ENCODE results near the gene GPC5.

Gene GPC5

DNA sequence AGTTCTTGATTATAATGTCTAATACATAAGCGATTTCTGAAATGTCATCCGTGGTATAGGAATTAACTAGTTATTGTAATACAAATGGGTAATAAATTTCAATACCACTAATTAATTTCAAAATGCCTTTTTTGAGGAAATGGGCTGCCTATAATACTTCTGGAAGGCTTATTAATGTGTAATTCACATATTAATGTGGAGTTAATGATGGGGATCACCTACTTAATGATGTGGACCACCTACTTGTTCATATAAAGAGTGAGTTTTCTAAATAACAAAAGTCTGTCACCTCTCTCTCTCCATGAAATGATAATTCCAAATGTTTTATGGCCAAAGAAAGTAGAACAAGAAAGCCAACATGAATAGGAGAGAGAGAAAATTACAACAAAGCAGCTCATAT is 914.4 kb downstream of the GPC5 start:
- DNase-seq = no peak

GRCh38 chr13:92313382-92313781 is 915.0 kb downstream of the GPC5 start:
- no peak for DNase-seq

DNA sequence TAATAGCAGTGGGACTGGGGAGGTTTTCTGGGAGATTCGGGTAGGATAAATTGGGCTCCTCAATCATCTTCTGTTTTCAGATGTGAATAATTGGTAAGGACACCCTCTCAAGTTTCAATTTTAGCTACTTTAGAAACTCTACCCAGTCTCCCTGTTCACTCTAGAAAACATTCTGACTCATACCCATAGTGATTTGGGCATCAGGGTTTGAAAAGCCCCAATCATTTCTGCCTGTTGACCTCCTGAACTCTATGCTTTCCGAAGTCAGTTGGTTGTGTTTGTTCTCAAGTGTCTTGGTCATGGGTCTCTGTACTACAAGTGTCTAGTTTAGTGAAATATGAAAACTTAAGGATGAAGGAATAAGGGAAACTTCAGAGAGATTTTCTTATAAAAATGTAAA is 916.8 kb downstream of the GPC5 start:
- DNase-seq = no peak

DNA sequence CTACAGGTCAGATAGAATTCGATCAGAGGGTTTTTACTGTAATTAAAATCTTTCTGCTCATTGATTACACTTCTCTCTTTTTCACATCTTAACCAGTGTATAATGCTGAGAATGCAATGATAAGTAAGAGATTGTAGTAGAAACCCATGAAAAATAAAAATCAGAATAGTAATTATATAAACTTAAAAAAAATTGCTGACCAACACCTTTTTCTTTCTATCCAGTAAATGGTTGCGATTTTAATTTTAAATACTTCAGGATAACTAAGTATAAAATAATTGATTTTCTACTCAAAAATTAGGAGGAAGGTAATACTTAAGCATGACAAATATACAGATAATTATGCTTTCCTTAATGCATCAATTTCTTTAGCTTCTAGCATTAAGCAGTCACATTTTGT is 917.6 kb downstream of the GPC5 start:
- DNase-seq = no peak

- no peak for DNase-seq
Observed at GRCh38 chr13:92317066-92317465, 918.6 kb downstream of the GPC5 start.

GRCh38 chr13:92320323-92320722 is 921.9 kb downstream of the GPC5 start:
- DNase-seq = no peak

GRCh38 chr13:92321174-92321573 is 922.8 kb downstream of the GPC5 start:
- DNase-seq = no peak

DNA sequence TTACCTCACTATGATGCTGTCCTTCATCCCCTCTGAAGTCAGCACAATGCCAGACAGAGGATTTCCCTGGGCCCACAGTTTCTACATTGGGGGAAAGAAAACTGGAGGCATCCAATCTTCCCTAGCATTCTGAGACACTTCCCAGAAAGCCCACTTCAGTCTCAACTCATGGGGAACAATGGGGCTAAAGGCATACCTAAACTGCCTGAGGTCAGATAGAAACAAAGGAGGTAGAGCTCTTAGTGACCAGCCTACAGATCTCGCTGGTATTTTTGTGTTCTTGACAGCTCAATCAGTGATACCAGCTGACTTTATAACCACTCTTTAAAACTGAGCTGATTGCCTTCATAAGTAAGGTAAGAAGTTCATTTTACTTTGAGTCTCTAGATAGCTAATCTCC is 947.2 kb downstream of the GPC5 start:
- DNase-seq = no peak

DNA sequence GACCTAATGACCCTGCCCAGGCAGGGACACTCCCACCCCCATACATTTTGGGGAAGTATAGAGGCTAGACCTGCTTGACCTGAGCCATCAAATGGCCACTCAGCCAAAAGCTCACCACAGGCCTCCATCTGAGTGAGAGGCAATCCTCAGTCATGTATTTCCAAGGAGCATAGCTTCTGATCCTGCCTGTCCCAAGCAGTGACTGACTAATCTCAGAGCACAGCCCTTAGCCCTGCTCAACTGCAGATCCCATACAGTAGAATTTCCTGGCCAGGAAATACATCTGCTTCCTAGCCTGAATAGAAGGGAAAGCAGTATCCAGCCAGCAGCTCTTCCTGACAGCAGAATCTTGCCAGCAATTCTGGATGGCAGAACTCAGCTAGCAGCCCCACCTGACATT is 947.6 kb downstream of the GPC5 start:
- no peak for DNase-seq

DNA sequence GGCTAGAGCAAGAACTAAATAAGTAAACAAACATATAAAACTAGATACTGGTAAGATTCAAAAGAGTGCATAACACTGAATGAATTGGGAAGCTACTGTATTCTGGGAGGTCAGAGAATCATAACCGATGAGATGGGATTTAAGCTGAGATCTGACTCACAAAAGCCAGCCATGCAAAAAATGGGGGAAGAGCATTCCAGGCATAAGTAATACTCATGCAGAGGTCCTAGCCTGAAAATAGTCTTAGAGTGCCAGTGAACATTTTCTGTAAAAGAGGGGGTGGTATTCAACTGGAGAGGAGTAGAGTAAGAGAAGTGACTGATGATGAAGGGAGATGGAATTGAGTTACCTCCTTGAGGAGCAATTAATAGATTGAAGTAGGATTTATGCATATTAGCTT is 956.2 kb downstream of the GPC5 start:
- DNase-seq = no peak

- DNase-seq = no peak
Observed at GRCh38 chr13:92355213-92355612, 956.8 kb downstream of the GPC5 start.

DNA sequence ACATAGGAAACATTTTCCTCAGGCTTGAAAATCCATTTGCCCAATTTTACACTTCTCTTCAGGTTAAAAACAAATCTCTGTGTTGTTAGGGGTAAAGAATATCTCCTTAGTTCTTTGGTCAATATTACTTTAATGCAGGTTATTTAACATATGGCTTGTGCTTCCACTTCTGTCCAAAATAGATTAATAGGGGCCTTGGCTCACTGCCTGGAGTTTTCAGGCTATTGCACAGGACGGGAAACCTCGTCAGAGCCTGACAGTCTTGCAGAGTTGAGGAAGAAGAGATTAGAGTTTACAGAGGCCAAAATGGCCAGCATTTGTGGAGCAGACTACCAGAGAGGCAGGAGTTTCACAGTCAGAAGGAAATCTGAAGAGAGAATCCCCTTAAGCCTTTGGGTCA is 964.3 kb downstream of the GPC5 start:
- no peak for DNase-seq

DNA sequence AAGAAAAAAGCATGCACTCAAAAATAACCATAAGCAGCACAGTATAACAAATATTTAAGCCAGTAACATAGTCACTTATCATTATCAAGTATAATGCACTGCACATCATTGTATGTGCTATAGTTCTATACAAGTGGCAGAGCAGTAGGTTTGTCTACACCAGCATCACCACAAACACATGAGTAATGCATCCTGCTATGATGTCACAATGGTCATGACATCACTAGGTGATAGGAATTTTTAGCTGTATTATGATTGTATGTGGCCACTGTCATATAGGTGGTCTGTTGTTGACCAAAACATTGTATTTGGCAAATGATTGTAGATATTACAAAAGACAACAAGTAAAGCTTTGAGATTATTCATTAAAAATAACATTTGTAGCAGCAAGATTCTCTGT is 967.5 kb downstream of the GPC5 start:
- no peak for DNase-seq

- no peak for DNase-seq
Observed at GRCh38 chr13:92377396-92377795, 979.0 kb downstream of the GPC5 start.

DNA sequence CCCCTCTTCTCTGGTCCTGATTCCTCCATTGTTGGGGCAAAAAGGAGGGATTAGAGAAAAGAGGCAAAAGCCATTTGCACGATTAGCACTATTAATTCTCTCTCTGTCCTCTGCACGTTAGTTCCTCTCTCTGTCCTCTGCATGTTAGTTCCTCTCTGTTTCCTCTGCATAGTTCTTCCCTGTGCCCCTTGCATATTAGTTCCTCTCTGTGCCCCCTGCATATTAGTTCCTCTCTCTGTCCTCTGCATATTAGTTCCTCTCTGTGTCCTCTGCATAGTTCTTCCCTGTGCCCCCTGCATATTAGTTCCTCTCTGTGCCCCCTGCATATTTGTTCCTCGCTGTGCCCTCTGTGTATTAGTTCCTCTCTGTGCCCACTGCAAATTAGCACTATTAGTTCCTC is 981.0 kb downstream of the GPC5 start:
- no peak for DNase-seq

- DNase-seq = no peak
Observed at GRCh38 chr13:92384410-92384809, 986.0 kb downstream of the GPC5 start.

DNA sequence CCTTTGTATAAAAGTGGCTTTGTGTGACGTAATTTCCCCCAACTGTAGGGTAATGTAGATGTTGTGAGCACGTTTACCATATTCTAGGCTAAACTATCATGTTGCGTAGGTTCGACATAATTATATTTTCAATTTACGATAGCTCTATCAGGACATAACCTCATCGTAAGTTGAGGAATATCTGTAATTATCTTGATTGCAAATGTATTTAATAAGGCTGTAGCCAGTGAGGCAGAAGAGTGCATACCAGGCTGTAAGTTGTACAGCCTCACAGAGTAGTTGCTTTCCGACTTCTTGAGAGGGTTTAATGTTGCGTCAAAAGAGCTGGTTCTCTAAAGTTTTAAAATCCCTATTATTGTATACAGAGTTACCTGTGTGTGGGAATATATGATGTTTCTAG is 988.8 kb downstream of the GPC5 start:
- DNase-seq = no peak

DNA sequence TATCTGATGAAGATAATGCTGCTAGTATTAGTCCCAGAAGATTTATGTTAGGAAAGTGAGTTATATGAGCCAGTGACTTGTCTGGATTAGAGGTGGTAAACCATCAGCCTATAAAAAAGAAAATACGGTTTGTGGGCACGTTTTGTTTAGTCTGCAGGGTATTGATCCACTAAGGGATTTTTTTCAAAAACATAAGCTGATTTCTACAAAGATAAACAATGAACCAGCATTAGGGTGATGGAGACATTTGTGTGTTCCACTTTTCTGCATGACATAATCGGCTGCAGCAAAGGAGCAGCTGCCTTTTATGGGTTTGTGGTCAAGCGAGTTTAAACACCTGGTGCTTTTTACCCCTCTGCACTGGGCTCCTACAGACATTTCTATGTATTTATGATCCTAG is 991.8 kb downstream of the GPC5 start:
- DNase-seq = no peak

GRCh38 chr13:92403606-92404005 is 1005.2 kb downstream of the GPC5 start:
- no peak for DNase-seq

GRCh38 chr13:92407858-92408257 is 1009.4 kb downstream of the GPC5 start:
- no peak for DNase-seq

DNA sequence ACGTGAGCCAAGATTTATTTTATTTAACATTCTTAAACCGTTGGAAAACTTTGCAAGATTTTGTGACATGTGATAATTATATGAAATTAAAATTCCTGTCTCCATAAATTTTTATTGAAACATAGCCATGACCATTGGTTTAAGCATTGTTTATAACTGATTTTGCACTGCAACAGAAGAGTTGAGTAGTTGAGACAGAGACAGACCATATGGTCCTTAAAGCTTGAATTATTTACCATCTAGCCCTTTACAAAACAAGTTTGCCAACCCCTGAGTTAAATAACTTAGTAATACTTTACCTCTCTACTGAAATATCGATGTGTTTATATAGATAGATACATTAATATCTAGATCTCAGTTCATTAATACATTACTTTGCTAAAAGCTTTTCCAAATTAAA is 1014.1 kb downstream of the GPC5 start:
- no peak for DNase-seq

DNA sequence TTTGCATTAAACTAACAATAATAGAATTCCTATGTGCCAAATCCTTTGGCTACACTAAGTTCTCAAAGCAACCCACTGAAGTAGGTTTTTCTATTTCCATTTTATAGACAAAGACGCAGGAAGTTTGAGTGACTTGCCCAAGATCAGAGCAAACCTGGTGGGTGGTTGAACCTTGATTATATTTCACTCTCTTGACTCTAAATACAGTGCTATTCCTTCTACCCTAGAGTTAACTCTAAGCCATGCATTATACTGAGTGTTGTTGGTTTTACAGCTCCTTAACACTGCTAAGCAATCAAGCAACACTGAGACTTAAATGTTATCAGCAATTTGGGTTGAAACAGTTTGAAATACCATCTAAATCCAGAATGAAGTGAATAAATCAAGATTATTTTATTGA is 1014.6 kb downstream of the GPC5 start:
- no peak for DNase-seq

GRCh38 chr13:92413452-92413851 is 1015.0 kb downstream of the GPC5 start:
- DNase-seq = no peak

GRCh38 chr13:92414851-92415250 is 1016.4 kb downstream of the GPC5 start:
- DNase-seq = no peak

DNA sequence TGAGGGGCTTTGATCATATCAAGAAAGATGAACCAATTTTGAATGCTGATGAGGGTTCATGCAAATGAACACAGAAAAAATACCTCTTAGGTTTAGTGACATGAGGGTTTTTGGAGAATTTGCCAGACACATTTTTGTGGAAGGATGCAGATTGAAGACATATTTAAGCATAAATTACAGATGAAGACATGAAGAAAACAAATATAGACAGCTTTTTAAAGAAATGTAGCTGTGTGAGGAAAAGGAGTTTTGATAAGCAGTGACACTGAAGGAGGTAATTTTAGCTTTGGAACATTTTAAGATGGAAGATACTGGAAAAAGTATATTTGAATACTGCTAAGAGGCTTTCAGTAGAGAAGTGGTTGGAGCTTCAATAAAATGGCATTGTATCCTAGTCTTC is 1017.4 kb downstream of the GPC5 start:
- no peak for DNase-seq

DNA sequence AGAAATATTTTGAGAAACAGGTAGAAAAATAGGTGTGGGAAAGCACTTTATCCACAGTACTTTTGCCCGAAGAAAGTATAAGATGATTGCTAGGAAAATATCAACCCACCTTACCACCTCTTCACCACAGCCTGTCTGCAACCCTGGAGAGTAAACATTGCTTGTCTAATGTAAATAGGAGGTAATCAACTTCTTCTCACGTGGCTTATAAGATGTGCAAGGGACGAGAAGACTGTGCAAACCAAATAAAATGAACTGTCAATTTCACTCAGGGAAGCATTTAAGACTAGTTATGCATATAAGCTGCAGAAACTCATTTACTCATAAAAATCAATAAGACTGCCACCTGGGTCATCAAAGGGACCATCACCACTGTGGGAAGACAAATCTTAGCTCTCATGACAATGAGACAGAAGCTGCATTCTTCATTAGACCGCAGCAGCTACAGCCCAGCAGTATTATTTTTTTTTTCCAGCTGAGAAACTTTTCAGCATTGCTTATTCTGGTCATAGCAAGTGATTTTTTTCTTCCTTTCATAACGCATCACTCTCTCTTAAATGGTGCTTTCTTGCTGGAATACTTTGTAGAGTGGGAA is 1020.5 kb downstream of the GPC5 start:
- DNase-seq = no peak
